HG02840 (cell line): Measurements from ENCODE around the gene WWP2.

ENCODE experiments used
- ATAC-seq: cut with Tn5 transposase; IDR thresholded peaks from one replicate; pipeline ENCODE4 v1.9.1; 2021; ENCODE audit warnings: mild to moderate bottlenecking, moderate library complexity, moderate number of reproducible peaks; ENCODE audit not compliant: unreplicated experiment, low FRiP score

The WWP2 gene

DNA sequence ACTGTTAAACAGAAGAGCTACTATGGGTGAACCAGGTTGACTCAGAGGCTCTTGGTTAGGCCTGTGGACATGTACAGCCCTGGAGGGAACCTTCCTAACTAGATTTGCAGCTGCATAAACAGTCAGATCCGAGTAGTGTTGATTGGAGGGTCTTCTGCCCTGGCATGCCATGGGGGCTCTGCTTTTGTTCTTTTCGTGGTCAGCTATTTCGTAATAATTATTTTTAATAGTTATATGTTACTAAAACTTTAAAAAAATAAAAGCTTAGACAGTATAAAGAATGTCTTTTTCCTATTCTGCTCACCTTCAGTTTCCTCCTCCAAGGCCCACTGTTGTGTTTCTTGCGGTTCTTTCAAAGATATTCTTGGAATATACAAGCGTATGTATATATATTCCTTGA, 121.6 kb downstream of the WWP2 start:
- no peak for ATAC-seq

DNA sequence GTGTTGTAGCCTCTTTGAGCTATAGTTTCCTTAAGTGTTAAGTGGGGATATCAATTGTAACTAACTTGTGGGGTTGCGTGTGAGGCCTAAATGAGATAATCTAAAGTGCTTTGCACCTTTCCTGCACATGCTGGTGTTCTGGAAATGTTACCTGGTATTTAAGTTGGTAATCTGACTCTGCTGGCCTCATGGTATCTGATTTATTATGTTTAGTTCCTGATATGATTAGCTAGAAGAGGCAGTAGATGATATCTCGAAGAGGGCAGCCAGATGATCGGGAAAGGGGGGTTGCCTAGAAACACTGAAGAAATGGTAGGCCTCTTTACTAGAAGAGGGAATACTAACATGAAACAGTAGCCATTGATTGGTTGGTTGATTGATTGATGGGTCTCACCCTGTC, 123.6 kb downstream of the WWP2 start:
- no peak for ATAC-seq

DNA sequence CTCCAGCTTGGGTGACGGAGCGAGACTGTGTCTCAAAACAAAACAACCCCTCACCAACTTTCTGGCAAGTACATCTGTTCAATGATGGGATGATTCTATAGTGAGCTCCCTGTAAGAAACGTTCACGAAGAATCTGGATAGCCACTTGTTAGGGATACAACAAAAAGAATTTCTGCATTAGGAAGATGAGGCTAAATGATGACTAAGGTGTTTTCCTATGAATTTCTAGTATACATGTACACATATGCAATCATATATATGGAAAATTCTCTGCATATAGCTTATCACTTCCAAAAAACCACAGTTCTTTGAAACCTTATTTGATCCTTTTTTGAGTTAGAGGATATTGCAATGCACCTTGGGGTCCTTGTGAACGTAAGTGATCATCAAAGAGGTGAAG, 124.6 kb downstream of the WWP2 start:
- ATAC-seq: no peak

DNA sequence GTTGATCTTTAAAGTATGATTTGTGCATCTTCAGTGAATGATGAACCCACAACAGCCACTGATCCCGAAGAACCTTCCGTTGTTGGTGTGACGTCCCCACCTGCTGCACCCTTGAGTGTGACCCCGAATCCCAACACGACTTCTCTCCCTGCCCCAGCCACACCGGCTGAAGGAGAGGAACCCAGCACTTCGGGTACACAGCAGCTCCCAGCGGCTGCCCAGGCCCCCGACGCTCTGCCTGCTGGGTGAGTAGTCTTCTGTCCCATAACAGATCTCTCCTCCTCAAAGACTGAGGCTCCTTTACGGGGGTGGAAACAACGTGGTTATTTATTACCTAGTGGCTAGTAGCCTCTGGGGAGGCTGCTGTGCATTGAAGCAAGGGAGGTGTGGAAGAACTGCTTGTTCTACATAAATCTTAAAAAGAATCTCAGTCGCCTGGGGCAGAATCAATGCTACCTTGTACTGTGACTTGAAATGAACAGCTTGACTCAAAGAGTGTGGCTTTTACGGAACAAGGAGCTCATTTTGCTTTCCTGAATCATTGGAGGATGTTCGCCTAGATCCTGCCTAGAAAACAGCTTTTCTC, 126.0 kb downstream of the WWP2 start:
- ATAC-seq: no peak

DNA sequence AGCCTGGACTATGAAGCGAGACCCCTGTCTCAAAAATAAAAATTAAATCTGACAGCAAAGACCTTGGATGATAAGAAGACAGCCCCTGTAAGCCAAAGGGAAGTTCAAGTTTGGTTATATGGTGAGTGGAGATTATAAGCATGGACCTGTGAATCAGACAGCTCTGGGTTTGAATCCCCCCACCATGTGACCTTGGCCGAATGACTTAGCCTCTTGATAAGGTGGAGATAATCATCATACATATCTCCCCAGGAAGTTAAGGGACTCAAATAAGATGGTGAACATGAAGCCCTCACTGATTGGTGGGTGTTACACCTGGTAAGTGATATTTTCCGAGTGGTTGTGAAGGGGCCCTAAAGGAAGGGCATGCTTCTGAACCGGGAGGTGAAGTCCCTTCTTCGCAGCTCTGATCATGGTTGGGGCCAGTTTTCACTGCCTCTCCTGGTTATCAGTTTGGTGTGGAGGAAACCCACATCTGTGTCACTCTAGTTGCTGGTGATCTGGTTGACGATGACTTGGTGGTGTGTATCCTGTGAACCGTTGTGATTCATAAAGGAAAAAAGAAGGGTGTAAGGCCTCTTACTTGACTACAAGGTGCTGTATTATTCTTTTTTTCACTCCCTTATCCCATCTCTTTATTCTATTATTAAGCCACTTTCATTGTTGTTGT, 127.3 kb downstream of the WWP2 start:
- no peak for ATAC-seq

DNA sequence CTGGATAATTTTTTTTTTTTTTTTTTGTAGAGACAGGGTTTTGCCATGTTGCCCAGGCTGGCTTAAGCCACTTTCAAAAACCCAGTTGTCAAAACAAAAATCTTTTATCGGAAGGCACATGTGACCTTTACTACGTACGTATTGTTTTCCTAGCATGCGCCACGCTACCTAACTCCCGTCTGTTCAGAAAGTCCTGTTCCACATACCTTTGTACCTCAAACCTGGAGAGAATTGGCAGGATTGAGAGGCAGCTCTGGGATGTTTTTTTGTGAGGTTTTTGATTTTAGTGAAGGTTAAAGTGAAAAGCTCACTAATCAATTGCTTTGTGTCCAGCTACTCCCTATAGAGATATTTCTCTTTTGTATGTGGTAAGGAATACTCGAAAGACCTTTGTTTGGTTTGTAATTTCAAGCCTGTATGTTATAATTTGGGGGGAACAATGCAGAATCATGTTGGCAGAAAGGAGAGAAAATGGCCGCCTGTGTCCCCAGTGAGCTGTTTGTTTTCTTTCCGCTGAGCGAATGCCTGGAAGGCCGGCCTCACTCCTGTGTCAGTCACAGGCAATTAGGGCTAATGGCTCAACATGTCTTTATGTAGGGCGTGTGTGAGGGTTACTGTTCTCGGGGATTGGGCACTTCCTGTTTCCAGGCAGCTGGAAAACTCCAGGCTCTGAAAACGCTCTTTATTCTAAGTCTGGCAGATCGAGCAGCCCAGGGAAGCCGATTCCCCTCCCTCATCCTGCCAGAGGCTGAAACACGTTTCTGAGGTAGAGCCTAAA, 128.2 kb downstream of the WWP2 start:
- ATAC-seq: no peak

DNA sequence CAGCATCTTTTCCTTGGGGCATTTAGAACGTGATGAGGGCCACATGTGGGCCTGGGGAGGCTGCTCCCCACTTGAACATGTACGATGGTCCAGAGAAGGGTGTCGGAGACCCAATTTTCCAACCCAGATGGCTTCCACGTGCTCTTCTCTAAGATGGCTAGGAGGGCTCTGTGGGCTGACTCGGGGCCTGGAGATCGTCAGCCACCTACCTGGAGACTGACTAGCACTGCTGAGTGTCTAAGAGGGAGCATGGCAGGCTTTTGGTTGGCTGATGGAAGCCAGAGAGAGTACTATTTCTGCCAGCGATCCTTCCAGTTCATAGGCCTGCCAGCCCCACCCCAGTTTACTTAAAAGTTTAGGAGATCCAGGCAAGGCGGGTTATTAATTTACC, 128.8 kb downstream of the WWP2 start:
- ATAC-seq: no peak

DNA sequence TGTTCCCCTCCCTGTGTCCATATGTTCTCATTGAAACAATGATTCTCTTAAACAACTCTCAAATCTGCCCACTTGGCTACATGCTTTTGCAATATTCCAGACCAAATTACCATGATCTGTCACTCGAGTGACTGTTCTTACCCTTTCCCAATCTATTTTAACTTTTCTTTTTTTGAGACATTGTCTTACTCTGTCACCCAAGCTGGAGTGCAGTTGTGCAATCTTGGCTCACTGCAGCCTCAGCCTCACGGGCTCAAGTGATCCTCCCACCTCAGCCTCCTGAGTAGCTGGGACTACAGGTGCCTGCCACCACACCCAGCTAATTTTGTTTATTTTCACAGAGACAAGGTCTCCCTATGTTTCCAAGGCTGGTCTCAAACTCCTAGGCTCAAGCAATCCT, 130.2 kb downstream of the WWP2 start:
- no peak for ATAC-seq

DNA sequence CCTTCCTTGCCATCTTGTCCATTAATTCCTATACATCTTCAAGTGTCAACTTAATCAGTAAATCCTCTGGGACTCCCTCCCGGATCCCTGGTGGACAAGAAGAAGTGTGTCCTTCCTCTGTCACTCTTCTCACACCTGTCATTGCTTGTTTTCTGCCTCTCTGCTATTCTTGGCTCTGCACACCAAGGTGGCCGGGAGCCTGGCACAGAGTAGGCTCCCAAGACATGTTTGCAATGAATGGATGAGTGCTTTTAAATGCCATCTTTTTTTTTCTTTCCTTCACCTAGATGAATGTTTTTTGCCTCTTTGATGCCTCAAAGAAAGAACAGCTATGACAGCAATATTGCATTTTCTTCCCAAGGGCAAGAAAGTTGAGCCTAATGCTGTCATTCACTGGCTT, 131.0 kb downstream of the WWP2 start:
- ATAC-seq: no peak

DNA sequence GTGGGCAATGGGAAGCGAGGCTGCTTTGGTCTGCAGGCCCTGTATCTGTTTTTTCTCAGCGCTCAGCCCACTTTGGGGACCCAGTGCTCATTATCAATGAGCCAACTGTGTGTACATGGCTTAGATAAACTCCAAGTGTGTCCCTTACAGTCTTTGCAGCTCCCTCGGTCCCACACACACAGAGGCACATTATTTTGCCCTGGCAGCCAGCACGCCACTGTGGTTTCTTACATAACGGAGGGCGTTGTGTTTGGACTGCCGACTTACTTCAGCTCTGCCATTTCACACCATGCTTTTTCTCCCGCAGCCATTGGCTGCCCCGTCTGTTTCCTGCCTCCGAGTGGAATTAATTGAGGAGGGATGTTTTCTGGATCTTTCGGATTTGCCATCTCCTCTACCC, 132.5 kb downstream of the WWP2 start:
- no peak for ATAC-seq

DNA sequence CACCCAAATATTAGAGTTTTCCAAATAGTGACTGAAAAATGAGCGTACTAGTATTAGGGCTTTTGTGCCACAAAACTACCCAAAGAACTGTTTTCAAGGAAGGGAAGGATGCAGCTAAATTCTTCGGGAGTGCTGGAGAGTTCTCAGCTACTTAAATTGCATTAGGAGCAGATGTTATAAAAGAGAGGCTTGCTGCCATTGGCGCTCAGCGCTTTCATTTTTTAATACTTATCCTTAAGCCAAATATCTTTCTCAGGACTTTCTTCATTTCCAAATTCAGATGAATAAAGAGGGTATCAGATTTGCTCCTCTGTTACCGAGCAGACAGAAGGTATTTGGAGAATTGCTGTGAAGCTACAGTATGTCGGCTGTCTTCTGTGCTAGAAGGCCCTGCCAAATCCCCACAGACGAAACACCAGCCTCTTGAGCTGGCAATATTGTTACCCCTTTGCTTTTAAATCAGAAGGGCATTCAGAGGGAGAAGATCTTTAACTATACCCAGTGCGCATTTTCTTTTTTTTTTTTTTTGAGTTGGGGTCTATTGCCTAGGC, 141.8 kb downstream of the WWP2 start:
- no peak for ATAC-seq

DNA sequence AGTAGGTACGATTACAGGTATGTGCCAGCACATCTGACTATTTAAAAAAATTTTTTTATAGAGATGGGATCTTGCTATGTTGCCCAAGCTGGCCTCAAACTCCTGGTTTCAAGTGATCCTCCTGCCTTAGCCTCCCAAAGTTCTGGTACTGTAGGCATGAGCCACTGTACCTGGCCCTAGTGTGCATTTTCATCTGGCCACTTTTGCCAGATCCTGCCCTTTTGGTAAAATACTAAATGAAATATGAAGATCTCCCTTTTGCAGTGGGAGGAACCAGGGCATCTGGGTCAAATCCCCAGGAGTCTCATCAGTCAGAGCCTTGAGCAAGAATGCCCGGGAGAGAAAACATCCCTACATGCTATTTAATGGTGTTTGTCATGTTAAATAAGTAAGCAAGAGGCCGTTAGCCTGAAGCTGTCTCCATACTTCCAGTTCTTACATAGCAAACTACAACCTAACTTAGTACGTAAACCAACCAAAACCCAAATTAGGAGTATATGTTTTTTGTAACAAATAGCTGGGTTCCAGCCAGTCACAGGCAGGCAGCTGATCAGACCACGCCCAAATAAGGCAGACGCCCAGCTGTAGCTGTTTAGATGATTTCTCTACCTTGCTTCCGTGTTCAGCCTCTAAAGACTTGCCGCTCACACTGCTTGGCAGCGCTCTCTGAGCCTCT, 142.5 kb downstream of the WWP2 start:
- no peak for ATAC-seq

DNA sequence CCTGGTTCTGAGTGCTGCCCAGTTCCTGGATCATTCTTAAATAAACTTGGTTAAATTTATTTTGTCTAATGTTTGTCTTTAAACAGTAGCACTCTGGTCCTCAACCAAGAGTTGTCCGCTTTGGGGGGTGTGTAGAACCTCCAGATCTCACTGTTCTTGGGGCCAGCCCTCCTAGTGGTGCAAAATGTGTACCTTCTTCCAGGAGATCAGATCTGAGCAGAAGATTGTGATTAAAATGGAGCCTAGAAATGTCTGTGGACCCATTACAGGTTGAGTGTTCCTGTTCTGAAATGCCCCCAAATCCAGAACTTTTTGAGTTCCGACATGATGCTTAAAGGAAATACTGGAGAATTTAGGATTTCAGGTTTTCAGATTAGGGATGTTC, 143.0 kb downstream of the WWP2 start:
- ATAC-seq: no peak

DNA sequence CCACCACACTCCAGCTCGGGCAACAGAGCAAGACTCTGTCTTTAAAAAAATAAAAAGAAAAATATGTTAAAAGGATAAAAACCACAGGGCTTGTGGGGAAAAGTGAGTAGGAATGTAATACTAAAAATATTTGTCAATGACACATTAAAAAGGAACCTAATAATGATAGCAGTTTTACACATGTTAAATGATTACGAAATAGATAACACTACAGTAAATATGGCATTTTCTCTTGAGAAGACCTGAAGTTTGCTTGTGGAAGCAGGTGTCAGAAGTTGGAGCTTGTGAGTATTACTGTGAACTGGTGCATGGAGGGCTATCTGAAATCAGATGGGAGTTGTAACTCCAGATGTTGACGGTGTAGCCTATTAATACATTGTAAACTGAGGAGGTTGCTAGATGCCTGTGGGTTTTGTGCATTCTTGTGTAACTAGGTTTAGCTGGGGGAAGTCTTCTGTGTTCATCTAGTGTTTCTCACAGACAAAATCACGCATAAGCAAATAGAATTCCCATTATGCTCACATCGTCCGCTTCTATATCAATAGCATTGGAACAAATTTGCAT, 144.8 kb downstream of the WWP2 start:
- ATAC-seq: no peak

DNA sequence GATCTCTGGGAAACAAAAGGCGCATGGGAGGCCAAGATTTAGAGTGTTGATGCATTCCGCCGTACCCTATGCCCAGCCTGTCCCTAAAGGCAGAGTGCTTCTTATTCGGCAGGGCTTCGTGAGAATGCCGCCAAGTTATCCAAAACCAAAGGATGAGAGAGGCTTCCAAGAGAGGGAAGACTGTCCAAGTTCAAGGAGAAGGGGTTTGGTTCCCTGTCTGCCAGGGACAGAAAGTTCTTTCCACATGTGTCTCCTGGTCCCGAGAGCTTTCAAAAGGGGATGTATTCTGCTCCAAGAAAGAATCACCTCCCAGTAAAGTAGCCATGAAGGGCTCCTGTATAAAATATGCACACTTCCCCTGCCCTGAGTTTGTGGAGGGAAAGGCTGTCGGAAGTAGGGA, 146.9 kb downstream of the WWP2 start:
- no peak for ATAC-seq

DNA sequence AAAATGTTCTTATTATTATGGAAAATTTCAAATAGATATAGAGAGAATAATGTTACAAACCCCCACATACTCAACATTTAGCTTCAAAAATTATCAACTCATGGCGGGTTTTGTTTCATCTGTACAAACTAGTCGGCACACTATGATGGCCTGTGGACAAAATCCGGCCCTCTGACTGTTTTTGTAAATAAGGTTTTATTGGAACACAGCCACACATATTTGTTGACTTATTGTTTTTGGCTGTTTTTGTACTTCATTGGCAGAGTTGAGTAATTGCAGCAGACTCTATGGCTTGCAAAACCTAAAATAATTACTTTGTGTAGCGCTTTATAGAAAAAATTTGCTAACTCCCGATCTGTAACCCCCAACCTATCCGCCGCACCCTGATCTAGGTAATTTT, 147.6 kb downstream of the WWP2 start:
- ATAC-seq: no peak

DNA sequence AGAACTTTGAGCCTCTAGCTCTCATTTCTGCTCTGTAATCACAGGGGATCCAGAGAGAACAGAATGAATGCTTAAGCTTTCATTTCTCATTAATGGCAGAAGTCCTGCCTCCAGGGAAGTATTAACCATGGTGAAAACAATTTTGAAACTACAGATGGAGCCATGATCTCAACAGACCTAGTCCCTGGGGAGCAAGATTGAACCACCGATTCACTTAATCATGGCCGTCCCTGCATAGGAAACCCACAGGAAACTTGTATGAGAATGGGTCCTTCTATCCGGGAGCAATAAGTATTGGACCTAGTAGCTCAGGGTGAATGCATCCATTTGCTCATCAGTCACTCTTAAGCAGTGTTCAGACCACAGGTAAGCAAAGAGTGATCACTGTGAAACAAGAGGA, 148.8 kb downstream of the WWP2 start:
- no peak for ATAC-seq

DNA sequence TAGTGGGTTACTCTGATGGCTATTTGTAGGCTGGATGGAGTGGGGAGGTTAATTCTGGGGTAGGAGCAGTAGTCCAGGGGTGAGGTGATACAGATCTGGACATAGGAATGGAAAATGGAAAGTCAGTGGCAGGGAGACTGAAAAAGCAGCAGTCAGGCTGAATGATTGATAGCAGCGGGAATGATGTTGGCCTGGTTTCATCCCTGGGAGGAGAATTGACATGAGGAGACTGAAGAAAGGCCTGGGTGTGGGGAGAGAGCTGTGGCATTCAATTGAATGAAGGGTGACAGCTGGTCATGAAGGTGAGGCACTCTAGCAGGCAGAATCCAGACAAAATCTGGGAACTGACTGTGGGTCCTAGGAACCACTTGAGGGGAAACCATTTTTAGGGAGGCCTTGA, 154.3 kb downstream of the WWP2 start:
- ATAC-seq: no peak

DNA sequence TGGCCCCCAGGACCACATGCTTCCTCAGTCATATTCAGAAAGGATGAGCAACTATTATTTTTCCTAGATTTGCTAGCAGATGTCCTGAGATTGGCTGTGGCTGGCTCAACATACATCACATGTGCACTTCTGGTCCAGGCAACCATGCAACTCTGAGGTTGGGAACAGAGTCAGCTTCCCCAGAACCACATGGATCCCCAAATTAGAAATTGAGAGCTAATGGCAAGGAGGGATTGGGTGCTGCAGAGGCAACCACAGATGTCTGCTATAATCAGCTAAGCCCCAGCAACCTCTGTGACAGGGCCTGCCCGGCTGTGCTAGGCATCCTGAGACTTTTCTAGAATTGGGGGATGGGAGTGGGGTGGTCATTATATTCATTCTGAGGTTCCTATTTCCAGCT, 155.2 kb downstream of the WWP2 start:
- ATAC-seq: no peak

DNA sequence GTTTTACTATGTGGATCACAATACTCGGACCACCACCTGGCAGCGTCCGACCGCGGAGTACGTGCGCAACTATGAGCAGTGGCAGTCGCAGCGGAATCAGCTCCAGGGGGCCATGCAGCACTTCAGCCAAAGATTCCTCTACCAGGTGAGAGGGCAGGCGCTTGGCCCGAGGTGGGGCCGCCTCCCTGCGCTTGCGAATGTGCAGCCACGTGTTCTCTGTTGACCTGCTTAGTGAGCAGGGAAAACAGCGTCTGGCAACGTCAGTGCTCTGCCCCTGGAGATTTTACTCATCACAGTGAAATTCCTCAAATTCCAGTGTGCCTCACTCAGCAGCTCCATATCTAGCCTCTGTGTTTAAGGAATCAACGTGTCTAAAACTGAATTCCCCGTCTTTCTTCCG, 155.6 kb downstream of the WWP2 start:
- no peak for ATAC-seq

DNA sequence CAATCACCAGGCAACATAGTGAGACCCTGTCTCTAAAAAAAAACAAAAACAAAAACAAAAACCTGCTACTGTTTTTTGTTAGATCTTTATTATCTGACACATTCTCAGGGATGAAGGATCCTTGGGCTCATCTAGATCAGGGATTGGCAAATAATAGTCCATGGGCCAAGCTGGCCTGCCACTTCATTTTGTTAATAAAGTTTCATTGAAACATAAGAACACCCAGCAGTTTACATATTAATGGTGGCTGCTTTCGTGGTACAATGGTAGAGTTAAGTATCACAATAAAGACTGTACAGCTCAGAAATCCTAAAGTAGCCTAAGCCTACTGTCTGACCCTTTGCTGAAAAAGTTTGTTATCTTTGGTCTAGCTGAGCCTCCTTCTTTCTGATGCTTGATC, 156.1 kb downstream of the WWP2 start:
- no peak for ATAC-seq
